Measurements from ENCODE around the gene RPUSD1.

Gene RPUSD1

DNA sequence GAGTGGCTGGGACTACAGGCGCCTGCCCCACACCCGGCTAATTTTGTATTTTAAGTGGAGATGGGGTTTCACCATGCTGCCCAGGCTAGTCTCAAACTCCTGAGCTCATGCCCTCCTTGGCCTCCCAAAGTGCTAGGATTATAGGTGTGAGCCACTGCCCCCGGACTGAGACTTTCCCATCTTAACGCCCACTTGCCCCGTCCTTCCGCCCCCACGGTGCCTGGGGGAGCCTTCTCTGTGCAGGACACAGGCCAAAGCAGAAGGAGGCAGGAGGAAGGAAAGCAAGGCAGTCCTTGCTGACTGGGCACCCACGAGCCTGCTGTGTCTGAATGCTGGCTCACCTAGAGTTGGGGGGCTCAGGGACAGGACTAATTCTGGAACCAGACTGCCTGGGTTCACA, 30.0 kb upstream of the RPUSD1 start:
- no peak for DNase-seq

DNA sequence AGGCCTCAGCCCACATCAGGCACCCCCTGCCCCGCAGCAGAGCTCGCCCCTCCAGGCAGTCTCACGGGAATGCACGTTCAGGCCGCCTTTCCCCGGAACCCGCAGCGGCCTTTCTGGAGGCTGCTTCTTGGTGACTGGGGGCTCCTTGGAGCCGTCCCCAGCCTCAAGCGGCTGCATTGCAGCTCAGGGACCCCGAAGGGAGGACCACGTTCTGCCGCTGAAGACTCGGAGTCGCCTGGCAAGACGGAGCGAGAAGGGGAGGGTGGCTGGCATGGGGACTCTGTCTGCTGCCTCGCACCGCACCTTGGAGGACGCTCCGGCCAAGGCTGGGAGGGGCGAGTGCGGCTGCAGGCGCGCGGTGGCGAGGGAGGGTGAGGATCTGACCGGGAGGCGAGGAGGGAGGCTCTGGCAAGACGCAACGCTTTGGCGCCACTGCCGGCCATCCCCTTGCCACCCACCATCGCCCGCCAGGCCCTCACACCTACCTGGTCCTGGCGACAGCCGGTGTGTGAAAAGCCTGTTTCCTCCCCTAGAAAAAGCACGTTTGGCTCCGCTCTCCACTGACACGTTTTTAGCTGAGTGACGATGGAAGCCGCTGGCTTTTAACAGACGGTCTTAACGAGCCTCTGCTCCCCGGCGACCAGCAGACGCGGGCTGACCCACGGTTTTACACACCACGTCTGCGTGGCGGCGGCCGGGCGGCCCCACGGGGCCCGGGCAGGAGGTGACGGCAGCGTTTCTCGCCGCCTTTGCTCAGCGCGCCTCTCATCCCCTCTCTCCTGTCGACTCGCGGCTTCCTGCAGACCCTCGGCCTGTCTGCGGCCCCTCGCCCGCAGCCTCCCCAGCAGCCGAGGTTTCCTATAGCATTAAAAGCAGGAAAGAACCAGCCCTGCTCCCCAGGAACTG, 29.1 kb upstream of the RPUSD1 start:
- DNase-seq, result no peak

DNA sequence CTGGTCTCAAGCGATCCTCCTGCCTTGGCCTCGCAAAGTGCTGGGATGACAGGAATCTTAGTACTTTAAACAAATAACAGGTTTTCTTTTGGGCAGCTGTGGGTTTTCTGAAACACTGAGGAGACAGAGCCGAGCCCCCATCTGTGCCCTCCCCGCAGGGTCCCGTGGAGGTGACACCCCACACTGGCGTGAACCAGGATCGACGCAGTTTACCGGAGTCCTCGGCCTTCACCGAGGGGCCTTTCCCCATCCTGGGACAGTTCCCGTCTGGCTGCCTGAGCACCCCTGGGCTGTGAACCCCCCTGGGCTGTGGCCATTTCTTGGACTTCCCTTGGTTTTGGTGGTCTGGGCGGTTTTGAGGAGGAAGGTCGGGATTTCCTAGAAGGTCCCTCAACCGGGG, 27.7 kb upstream of the RPUSD1 start:
- no peak for DNase-seq

DNA sequence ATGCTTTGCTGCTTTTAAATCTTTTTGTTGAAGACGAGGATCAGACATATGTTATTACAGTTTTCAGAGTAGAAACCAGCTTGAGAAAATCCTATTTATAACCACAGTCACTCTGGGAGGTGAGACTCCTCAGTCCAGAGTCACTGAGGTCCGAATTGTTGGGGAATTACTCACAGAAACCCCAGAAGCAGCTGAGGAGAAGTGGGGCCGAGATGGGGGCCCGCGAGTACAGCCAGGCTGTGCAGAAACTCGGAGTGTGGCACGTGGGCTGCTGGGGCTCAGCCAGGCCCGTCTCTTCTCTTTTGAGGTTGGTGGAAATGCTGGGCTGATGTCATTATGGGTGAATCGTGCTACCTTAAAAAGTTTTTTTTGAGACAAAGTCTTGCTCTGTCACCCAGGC, 26.8 kb upstream of the RPUSD1 start:
- DNase-seq, result no peak

DNA sequence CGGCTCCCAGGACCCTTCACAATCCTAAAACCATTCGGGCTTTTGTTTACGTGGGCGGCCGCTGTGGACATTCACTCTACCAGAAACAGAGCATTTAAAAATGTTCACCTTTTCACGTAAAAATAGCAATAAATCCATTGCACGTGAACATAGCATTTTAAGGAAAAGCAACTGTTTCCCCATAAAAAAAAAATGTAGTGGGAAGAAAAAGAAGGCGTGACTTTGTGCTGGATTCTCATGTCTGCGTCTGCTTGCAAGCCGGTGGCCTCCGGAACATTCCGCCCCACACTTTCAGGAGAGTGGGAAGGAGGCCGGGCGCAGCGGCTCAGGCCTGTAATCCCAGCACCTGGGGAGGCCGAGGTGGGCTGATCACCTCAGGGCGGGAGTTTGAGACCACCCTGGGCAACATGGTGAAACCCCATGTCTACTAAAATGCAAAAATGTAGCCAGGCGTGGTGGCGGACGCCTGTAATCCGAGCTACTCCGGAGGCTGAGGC, 25.8 kb upstream of the RPUSD1 start:
- DNase-seq, result no peak

DNA sequence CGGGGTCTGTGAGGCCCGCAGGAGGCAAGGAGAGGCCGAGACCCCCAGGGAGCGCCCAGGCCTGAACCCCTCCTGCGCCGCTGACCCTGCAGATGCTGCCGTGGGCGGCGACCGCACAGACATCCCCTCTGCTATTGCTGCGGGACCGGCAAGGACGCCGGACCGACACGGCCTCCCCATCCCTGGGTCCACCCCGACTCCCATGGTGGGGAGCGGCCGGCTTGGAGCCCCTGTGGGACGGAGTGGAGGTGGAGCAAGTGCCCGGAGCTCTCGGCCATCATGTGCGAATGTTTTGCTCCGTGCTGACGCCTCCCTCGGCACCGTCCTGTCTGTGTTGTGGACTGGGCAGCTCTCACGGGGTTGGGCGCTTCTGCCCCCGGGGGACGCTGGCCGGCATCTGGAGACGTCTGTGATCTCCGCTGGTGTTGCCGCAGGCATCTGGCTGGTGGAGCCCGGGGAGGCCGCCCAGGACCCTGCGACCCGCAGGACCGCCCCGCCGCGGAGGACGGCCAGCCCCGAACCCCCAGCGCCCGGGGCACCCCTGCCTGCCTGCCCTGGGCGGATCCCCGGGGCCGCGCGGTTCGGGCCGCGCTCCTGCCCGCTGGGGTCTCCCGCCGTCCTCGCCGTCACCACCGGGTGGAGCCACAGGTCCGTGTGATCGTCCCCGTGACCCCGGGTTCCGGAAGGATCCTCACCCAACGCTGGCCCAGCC, 25.2 kb upstream of the RPUSD1 start:
- peak; percentile 31 for DNase-seq

DNA sequence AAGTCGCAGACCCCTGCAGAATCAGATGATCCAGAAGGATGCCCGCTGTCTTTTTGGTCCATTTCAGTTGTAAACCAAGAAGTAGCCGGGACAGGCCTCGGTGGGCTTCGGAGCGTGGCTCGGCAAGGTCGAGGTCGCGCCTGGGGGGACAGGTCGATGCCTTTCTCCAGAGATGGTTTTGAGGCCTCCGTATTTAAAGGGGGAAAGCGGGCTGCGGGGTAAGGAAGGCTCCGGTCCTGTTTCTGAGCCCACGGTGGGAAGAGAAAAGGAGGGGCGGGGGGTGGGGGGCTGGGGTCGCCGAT, 19.9 kb upstream of the RPUSD1 start:
- no peak for DNase-seq

DNA sequence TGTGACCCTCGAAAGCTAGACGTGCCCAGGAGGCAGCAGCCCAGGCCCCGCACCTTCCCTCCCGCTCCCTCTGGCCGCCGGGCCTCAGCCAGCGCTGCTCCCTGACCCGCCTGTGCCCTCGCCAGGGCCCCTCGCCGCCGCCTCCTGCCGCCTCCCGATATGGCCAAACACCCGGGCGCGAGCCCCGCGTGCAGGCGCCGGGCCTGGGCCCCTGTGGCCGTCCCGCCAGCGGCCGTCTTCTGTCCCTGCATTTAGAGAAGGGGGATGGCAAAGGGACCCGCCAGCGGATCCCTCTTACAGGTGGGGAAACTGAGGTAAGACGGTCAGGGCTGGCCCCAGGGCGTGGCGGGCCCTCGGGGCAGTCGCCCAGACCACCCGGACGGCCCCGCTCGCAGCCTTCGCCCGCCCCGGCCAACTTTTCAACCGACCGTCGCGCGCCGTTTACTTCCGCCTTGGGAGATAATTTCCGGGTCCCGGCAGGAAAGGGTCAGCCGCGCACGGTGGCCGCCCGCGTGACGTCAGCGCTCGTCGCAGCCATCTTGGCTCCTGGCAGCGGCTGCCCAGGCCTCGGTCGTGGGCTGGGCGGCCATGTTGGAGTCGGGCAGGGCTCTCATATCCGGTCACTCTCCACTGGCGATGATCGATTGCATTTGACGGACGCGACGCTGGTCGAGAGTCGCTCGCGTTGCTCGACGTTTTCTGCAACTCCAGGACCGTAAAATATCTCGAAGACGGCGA, 19.3 kb upstream of the RPUSD1 start:
- DNase-seq, result peak; percentile 97

DNA sequence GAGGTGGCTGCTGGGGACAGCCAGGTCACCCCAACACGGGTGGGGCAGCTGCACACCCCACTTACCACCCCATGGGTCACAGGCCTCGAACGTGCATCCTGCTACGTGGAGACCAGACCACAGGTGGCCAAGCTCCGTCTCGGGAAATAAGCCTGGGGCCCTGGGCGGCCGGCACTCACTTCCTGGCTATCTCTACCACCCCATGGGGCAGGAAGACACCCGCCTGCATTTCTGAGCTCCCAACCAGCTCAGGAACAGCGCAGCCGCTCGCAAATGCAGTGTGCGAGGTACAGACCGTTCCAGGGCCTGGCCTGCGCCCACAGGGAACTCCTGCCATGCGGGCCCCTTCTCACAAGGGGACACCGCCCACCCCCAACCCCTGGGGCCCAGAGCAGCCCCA, 17.3 kb upstream of the RPUSD1 start:
- no peak for DNase-seq

DNA sequence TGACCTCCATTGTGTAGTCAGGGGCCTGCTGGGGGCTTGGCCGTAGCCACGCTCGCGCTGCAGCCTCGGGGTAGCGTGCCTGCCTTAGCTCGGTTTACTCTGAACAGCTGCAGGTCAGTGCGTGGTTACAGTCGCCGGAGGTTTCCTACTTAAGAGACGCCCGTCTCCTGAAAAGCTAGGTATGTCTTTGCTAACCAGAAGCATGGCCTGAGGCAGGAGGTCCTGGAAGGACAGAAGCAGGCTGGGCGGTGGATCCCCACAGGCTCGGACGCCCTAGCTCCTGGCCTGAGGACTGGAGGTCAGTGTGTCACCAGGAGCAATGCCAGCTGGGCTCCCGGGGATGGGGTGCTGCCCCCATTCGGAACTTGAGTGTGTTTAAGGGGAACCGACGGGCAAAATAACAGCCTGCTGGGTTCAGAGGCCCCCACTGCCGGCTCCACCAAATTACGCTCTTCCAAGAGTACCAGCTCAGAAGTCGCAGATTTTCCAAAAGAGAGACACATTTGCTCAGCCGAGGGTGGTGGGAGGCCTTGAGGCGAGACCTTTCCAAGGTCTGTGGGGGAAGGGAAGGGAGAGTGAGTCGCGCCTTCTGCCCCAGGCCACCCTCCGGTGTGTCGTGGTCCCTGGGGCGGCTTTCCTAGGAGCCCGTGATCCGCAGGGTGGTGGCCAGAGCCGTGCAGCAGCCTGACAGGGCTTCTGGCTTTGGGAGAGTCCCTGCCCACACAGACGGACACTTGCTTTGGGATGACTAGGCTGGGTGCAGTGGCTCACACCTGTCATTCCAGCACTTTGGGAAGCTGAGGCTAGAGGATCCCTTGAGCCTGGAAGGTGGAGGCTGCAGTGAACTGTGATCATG, 16.2 kb upstream of the RPUSD1 start:
- DNase-seq, result no peak

DNA sequence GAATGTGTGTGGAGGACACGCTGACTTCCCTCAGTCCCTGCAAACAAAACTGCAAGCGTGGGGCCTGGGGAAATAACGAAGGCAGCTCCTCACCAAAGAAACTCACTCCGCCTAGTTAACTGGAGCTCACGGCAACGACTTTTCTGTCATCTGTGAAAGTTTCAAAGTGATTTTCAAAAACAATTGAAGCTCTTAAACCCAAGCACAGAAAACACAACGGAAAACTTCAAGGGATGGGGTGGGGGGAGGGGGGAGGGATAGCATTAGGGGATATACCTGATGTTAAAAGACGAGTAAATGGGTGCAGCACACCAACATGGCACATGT, 15.5 kb upstream of the RPUSD1 start:
- DNase-seq, result no peak

DNA sequence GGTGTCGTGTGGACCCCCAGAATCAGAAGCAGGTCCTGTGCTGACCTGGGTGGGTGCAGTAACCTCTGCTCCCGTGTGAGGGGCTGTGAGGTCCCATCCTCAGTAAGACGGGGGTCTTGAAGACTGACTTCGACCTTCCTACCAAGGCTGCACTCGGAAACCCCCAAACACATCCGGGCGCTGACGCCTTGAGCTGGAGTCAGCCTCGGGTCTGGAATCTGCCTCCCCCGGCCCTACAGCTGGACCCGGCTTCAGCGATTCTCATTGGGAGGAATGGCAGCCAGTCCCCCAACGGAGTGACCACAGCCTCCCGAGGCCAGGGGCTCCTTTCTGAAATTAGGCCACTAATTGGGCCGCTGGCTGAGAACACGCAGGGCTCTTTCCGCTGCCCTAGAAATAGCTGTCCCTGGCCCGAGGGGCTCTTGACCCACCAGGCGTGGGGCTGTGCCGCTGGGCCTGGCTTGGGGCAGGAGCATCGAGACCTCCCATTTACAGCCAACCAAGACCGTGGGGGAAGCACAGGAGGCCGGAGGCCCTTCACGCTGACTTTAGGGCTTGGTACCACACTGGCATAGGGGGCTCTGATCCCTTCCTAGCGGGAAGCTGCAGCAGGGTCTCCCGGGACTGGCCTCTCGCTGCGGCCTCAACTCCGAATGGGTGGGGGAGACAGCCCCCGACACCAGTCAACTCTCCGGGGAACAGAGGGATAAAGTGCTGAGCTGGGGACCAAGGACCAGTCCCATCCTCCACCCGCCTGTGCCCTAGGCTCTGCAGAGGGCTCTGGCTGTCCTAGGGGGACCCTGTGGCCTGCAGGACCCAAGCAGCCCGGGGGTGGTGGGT, 15.0 kb upstream of the RPUSD1 start:
- DNase-seq, result no peak

DNA sequence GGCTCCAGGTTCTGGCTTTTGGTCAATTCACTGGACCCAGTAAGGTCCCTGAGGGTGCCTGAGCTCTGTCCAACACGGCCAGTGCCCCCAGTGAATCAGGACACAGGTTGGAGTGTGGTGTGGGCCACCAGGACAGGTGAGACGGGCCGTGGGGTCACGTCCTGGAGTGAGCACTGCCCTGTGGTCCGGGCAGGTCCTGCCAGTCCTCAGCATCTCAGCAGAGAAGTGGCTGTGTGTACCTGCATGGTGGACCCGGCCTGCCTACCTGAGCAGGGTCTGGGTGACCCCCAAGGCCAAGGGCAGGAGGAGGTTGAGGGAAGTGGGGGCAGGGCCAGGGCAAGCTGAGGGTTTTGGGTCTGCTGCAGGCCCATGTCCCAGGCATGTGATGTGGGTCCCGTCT, 14.3 kb upstream of the RPUSD1 start:
- no peak for DNase-seq

DNA sequence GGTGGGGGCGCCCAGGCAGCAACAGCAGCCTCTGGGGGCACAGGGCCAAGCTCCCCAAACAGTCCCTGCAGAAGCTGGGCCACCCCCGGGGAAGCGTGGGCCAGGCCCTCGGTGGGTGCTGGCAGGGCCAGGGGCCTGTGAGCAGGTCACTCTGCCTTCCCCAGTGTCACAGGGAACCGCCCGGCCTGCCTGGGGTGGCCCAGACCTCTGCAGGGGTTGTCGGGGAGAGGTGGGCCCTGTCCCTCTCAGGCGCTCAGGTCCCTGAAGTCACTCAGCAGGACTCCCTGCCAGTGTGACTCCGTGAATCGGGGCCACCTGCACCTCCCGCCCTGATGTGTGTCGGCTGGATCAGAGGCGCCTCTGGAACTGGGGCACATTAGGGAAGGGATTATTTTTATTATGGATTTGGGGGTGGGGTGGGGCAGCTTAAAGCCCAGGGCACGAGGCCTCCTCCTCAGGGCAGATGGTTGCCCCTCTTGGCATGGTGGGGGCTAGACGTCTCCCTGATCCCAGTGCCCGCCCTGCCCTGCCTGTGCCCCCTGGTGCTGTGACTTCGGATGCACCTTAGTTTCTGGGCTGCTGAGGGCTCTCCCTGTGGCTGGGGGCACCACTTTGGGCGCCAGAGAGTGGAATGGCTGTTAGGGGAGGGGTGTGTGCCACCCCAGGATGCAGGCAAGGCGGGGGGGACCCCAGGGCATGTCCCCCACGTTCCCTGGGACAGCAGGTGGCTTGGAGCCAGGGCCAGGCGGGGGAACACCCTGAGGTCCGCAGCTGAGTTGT, 13.6 kb upstream of the RPUSD1 start:
- no peak for DNase-seq

DNA sequence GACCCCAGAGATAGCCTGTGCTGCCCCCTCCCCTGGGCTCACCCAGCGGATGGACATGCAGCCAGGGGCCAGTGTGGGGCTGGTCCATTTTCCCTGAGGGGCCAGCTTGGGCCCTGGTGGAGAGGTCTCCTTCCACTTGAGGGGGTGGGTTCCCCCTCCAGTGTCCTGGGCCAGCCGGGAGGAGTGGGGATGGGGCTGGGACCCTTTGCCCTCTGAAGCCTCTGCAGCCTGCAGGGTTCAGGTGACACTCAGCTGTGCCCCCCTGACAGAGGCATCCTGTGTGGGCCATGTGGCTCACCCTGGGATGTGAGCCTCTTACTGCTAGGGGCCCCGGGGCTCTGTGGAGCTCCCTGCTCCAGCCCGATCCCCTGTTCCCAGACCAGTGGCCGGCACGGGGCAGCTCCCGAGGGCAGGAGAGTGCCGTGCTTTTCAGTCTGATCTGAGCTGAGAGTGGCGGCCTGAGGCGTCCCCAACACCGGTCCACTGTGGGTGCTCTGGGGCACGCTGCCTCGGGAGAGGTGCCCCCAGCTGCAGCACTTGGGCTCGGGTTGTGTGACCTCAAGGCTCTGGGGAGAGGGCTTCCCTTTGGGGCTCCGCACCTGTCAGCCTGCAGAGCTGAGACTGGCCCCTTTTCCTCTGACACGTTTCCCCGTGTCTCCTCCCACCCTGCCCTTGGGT, 12.8 kb upstream of the RPUSD1 start:
- DNase-seq, result no peak

DNA sequence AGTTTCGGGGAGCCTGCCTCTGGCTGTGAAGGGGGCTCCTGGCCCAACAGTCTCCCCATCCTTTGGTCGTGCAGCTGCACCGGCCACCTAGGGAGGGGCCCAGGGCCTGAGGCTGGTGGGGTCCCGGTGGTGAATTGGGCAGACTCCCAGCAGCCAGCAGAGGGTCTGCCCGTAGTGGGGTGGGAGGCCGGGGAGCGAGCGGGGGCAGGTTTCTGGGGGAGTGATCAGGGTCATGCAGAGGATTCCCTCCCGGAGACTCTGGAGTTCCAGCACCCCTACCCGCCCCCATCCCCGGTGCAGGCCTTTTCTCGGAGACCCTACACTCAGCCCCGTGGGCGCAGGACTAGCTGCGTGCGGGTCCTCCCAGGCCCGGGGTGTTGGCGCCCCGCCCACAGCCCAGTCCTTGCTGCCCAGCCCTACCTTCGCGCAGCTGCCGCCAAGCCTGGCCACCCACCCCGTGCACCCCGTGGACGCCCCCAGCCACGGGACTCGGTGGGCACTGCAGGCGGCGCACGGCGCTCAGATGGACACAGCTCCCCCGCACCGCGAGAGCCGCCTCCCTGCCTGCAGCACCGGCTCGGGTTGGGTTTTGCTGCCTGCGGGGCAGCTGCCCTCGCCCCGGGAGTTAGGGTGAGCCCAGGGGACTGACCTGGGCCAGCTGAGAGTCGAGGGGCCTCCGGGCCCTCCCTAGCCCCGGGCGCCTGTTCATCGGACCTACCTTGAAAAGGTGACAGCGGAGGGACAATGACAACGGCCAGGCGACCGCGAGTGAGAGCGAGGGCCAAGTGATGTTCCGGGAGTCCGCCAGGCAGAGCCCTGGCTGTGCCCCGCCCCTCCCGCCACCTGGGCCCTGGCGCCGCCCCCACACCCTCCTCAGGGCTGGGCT, 12.0 kb upstream of the RPUSD1 start, which contains the start of gene GNG13:
Gene GNG13, minus strand, starts transcription at position 787 of the 886 bp plus-strand sequence. CDS start 1,657 bp downstream, outside the sequence.
- peak; percentile 48 for DNase-seq

DNA sequence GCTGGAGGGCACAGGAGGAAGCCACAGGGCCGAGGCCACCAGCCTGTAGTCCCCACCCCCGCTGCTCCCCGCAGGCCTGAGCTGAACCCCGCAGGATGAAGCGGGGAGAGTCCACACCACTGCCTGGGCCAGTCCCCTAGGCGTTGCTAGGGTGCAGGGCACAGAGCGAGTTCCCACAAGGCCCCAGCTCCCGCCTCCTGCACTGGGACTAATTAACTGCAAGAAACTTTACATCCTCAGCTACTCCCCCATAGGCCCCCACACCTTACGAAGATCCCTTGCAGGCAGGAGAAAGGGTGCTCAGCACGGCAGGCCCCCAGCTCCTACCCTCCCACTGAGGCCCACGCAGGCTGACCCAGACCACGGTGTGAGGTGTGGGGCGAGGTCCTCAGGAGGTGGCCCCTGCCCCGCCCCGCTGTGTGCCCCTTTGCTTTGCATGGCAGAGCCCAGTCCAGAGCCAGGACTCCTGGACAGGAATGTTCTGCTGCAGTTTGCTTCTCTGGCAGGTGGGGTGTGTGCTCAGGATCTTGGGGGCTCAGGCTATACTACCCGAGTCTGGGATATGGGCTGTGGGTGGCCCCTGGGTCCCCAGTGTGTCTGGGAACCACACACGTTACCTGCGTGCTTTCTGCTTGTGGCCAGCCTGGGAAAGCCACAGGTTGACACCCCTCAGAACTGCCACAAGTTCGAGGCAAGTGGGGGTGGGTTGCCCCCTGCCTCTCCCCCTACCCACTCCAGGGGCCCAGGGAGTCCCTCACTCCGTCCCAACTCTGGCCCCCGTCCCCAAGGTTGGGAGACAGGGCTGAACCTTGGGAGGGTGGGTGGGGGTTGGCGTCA, 11.1 kb upstream of the RPUSD1 start:
- DNase-seq, result no peak

DNA sequence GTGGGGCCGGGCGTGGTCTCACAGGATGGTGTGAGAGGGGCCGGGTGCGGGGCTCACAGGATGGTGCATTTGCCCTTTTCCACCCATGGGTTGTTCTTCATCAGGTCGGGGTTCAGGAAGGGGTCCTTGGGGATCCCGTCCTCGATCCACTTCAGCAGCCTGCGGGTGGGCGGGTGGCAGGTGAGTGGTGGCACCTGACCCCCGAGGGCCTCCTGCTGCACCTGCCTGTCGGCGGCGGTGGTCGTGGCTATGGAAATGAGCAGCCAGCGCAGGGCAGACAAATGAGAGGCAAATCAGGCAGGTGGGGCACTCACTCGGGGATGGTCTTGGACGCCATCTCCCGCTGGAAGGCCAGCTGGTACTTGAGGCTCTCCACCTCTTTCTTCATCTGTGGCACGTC, 10.5 kb upstream of the RPUSD1 start:
- DNase-seq, result no peak

Measured in NCI-H146 (cell line).